OCI-LY7 (cell line): ENCODE data around the gene RAB37.

Experiments
- CTCF ChIP-seq: fragments of 200-600 bp; sonication (generic); conservative IDR thresholded peaks from 2 replicates; pipeline ENCODE4 v1.5.1; 2014; ENCODE audit warnings: mild to moderate bottlenecking, antibody characterized with exemption, low read length, moderate library complexity, mixed read lengths
- EZH2phosphoT487 ChIP-seq: fragments of 200-600 bp; sonication (generic); IDR thresholded peaks from 2 replicates; pipeline ENCODE4 v1.6.1; 2018; ENCODE audit warnings: low read depth, borderline replicate concordance, mild to moderate bottlenecking, mixed run types, antibody characterized with exemption, low read length, moderate library complexity, mixed read lengths

DNA sequence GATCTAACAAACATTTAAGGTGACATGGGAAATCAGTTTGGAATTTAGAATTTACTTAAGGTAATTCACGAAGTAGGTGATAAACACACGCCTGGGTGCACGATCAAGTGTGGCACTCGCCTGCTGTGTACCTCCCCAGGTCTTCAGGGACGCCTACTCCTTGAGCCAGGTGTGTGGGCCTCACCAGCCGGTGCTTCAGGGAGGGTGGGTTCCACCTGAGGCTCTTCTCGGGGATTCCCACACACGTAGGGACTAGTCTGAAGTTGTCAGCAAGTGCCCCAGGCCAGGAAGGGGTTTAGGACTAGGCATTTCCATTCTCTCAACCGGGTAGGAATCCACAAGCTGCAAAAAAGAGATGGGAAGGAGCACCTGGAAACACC lies 48.9 kb downstream of the RAB37 start:
- no peak for TF ChIP-seq CTCF
- TF ChIP-seq EZH2phosphoT487, result no peak
